Stimulated activated naive CD8-positive, alpha-beta T cell treated with anti-CD3 and anti-CD28 coated beads, Interleukin-15, amount 100 ng/mL, for 72 hours (primary cell): ENCODE data around the gene SRP9.
"Not testable (repeated sequence)": the region's sequence is repeated elsewhere in the genome, so short reads cannot be mapped to it uniquely, and the experiment has no call there.

Experiments used
- ATAC-seq: fragments of 150-1000 bp; cut with Tn5 transposase; 2 replicates; pipeline ENCODE4 v1.10.0; 2021; ENCODE audit warnings: mild to moderate bottlenecking, moderate library complexity
- DNase-seq, 2 donors: peaks; one replicate each; pipeline ENCODE4 v3.0.0; 2021 to 2022
- H3K27ac Mint-ChIP-seq, 2 donors: one replicate each; pipeline ENCODE4 v1.8.0; 2022; ENCODE audit warnings: mild to moderate bottlenecking in 2 of 2, mixed read lengths in 2 of 2, moderate library complexity in 2 of 2
- H3K27me3 Mint-ChIP-seq: one replicate; pipeline ENCODE4 v1.8.0; 2022; ENCODE audit warnings: mixed read lengths
- H3K4me1 Mint-ChIP-seq: one replicate; pipeline ENCODE4 v1.8.0; 2022; ENCODE audit warnings: mild to moderate bottlenecking, mixed read lengths
- H3K4me3 Mint-ChIP-seq, 2 donors: one replicate each; pipeline ENCODE4 v1.8.0; 2022; ENCODE audit warnings: mild to moderate bottlenecking in 2 of 2, mixed read lengths in 2 of 2, moderate library complexity in 1 of 2
- H3K9me3 Mint-ChIP-seq, 2 donors: one replicate each; pipeline ENCODE4 v1.8.0; 2022; ENCODE audit warnings: mixed read lengths in 2 of 2

SRP9 gene

GRCh38 chr1:225750420-225750819 is 27.2 kb upstream of the SRP9 start:
- Mint-ChIP-seq H3K27ac (peak overlapping the region in 1 of 2 donors; percentile 27), H3K4me1 (no peaks in the 10 kb centered on the region), H3K9me3 (no peaks in the 10 kb centered on the region), H3K4me3 (no peak overlapping the region), H3K27me3 (no peaks in the 10 kb centered on the region)
- ATAC-seq (no peak), DNase-seq (no peak)

GRCh38 chr1:225750875-225751824 is 26.5 kb upstream of the SRP9 start:
- no peak overlapping the region for H3K27ac Mint-ChIP-seq
- H3K4me3 Mint-ChIP-seq, result no peak overlapping the region
- H3K27me3 Mint-ChIP-seq, result no peaks in the 10 kb centered on the region
- H3K4me1 Mint-ChIP-seq, result no peaks in the 10 kb centered on the region
- DNase-seq (no peak), ATAC-seq (no peak)
- H3K9me3 Mint-ChIP-seq, result no peaks in the 10 kb centered on the region

- no peak overlapping the region for H3K27ac Mint-ChIP-seq
- ATAC-seq (no peak), DNase-seq (no peak)
- H3K27me3 Mint-ChIP-seq, result no peaks in the 10 kb centered on the region
- no peaks in the 10 kb centered on the region for H3K9me3 Mint-ChIP-seq
- no peak overlapping the region for H3K4me3 Mint-ChIP-seq
- no peaks in the 10 kb centered on the region for H3K4me1 Mint-ChIP-seq
These were observed 25.4 kb upstream of the SRP9 start for GRCh38 chr1:225752245-225752644.

- Mint-ChIP-seq H3K4me1 (no peaks in the 10 kb centered on the region), H3K27me3 (no peaks in the 10 kb centered on the region), H3K4me3 (no peak overlapping the region), H3K9me3 (no peaks in the 10 kb centered on the region), H3K27ac (no peak overlapping the region)
- no peak for DNase-seq
- no peak for ATAC-seq
These were observed 22.5 kb upstream of the SRP9 start for GRCh38 chr1:225754940-225755641.

- ATAC-seq (no peak), DNase-seq (no peak)
- Mint-ChIP-seq H3K9me3 (no peaks in the 10 kb centered on the region), H3K4me1 (no peaks in the 10 kb centered on the region), H3K4me3 (no peak overlapping the region), H3K27me3 (no peaks in the 10 kb centered on the region), H3K27ac (peak overlapping the region in 1 of 2 donors; percentile 72)
These were observed 21.8 kb upstream of the SRP9 start for GRCh38 chr1:225755671-225756319.

- Mint-ChIP-seq H3K9me3 (no peaks in the 10 kb centered on the region), H3K27me3 (no peaks in the 10 kb centered on the region), H3K4me3 (no peak overlapping the region), H3K4me1 (no peaks in the 10 kb centered on the region), H3K27ac (no peak overlapping the region)
- DNase-seq (no peak), ATAC-seq (no peak)
These were observed 19.5 kb upstream of the SRP9 start for GRCh38 chr1:225757927-225758656.

- not testable (repeated sequence) for H3K4me3 Mint-ChIP-seq, H3K9me3 Mint-ChIP-seq, H3K27ac Mint-ChIP-seq, H3K27me3 Mint-ChIP-seq, H3K4me1 Mint-ChIP-seq, ATAC-seq, DNase-seq
These were observed 17.7 kb upstream of the SRP9 start for GRCh38 chr1:225759972-225760371.

GRCh38 chr1:225760531-225760930 is 17.1 kb upstream of the SRP9 start:
- DNase-seq, result no peak
- ATAC-seq, result no peak
- H3K4me1 Mint-ChIP-seq, result no peaks in the 10 kb centered on the region
- no peaks in the 10 kb centered on the region for H3K9me3 Mint-ChIP-seq
- H3K27ac Mint-ChIP-seq, result no peak overlapping the region
- H3K4me3 Mint-ChIP-seq, result no peak overlapping the region
- no peaks in the 10 kb centered on the region for H3K27me3 Mint-ChIP-seq

GRCh38 chr1:225761395-225761794 is 16.2 kb upstream of the SRP9 start:
- ATAC-seq, H3K4me1 Mint-ChIP-seq, H3K4me3 Mint-ChIP-seq, H3K9me3 Mint-ChIP-seq, H3K27ac Mint-ChIP-seq, DNase-seq, H3K27me3 Mint-ChIP-seq: not testable (repeated sequence)

GRCh38 chr1:225762002-225762441 is 15.6 kb upstream of the SRP9 start:
- Mint-ChIP-seq H3K4me1 (no peaks in the 10 kb centered on the region), H3K9me3 (no peaks in the 10 kb centered on the region), H3K27ac (no peak overlapping the region), H3K4me3 (no peak overlapping the region), H3K27me3 (no peaks in the 10 kb centered on the region)
- DNase-seq (no peak), ATAC-seq (no peak)

- no peak for ATAC-seq
- DNase-seq, result no peak
- Mint-ChIP-seq H3K27ac (no peak overlapping the region), H3K27me3 (no peaks in the 10 kb centered on the region), H3K4me3 (no peak overlapping the region), H3K9me3 (no peaks in the 10 kb centered on the region), H3K4me1 (no peaks in the 10 kb centered on the region)
These were observed 15.2 kb upstream of the SRP9 start for GRCh38 chr1:225762444-225762843.

GRCh38 chr1:225763716-225764548 is 13.7 kb upstream of the SRP9 start:
- H3K4me1 Mint-ChIP-seq, result no peaks in the 10 kb centered on the region
- no peaks in the 10 kb centered on the region for H3K9me3 Mint-ChIP-seq
- DNase-seq, result no peak
- no peaks in the 10 kb centered on the region for H3K27me3 Mint-ChIP-seq
- ATAC-seq, result no peak
- no peak overlapping the region for H3K4me3 Mint-ChIP-seq
- H3K27ac Mint-ChIP-seq, result no peak overlapping the region

- Mint-ChIP-seq H3K4me3 (no peak overlapping the region), H3K27ac (no peak overlapping the region), H3K4me1 (no peaks in the 10 kb centered on the region), H3K9me3 (no peaks in the 10 kb centered on the region), H3K27me3 (no peaks in the 10 kb centered on the region)
- no peak for DNase-seq
- ATAC-seq, result no peak
These were observed 11.5 kb upstream of the SRP9 start for GRCh38 chr1:225765982-225766674.

- Mint-ChIP-seq H3K4me3 (no peak overlapping the region), H3K27me3 (no peaks in the 10 kb centered on the region), H3K9me3 (no peaks in the 10 kb centered on the region), H3K27ac (no peak overlapping the region), H3K4me1 (no peaks in the 10 kb centered on the region)
- ATAC-seq, result no peak
- DNase-seq, result no peak
These were observed 10.5 kb upstream of the SRP9 start for GRCh38 chr1:225766967-225767633.
